ENCODE measurements around the gene CISD3.

Gene CISD3

GRCh38 chr17:38779965-38780752, 50.0 kb downstream of the CISD3 start:
- no peak for DNase-seq (ENCODE audit: low read depth)

GRCh38 chr17:38783227-38783626, 53.1 kb downstream of the CISD3 start:
- no peak for DNase-seq (ENCODE audit: low read depth)
